Prostate gland (tissue), 2 donors: ENCODE measurements around the gene RNF149. TPM values are rescaled to one million over a fixed set of nuclear protein-coding genes. Genes with fewer than 3 reads are reported as not detected.
A peak's percentile ranks its signal among the peaks of the same experiment; 100 is the strongest.

ENCODE experiments used
- DNase-seq: peaks from one replicate; pipeline ENCODE4 v3.0.0-alpha.2; 2019; ENCODE audit warnings: low spot score
- H3K27ac ChIP-seq, 2 donors: fragments of 200-600 bp; sonication (generic); 2 replicates each; pipeline ENCODE4 v1.5.1; 2017 to 2019
- H3K27me3 ChIP-seq: fragments of 200-600 bp; sonication (generic); replicated peaks from 2 replicates; pipeline ENCODE4 v1.5.1; 2019; ENCODE audit not compliant: insufficient read depth
- H3K36me3 ChIP-seq, 2 donors: fragments of 200-600 bp; sonication (generic); 1 replicate in 1 of 2; 2 replicates in 1 of 2; pipeline versions ENCODE4 v1.5.1 to v1.8.1; 2017 to 2019
- H3K4me1 ChIP-seq: fragments of 200-600 bp; sonication (generic); replicated peaks from 2 replicates; pipeline ENCODE4 v1.5.1; 2019
- H3K4me3 ChIP-seq, 2 donors: fragments of 200-600 bp; sonication (generic); 2 replicates each; pipeline ENCODE4 v1.5.1; 2017 to 2019
- H3K9me3 ChIP-seq: fragments of 200-600 bp; sonication (generic); 2 replicates; pipeline ENCODE4 v1.5.1; 2017
- CTCF ChIP-seq, 4 experiments: fragments of 200-600 bp in 2 of 4; fragments of 450-650 bp in 2 of 4; sonication (generic) in 2 of 4; IDR thresholded peaks; 1 replicate in 3 of 4; 2 replicates in 1 of 4; pipeline ENCODE4 v1.5.1; 2016 to 2019; ENCODE audit warnings: antibody characterized with exemption in 4 of 4, mild to moderate bottlenecking in 2 of 4, moderate library complexity in 2 of 4
- POLR2A ChIP-seq: fragments of 450-650 bp; IDR thresholded peaks from one replicate; pipeline ENCODE4 v1.6.1; 2016; ENCODE audit warnings: antibody characterized with exemption, mild to moderate bottlenecking
- POLR2AphosphoS5 ChIP-seq: sonication (generic); formaldehyde crosslinking; IDR thresholded peaks from one replicate; pipeline ENCODE4 v1.6.1; 2017; ENCODE audit warnings: antibody characterized with exemption
- WGBS: methylation state at CpG from one replicate; pipeline ENCODE4 v1.1.5; 2018; 5-methylcytosine and 5-hydroxymethylcytosine counted together
- intact Hi-C: fragments of 100-400 bp; cut with DNase I; formaldehyde crosslinking; loops from one replicate; pipeline ENCODE4 v1.14.2; 2022
- total RNA-seq, 2 donors: library from RNA; depleted of rRNA; stranded (reverse); fragments of >200 nt; gene quantifications; one replicate each; pipeline ENCODE4 v1.1.0, GENCODE V29; 2016

Gene RNF149
- total RNA-seq, 2 donors from 2014 or later = 57.2 to 75.4 TPM

GRCh38 chr2:101348883-101349282, 40.4 kb upstream of the RNF149 start:
- no peak overlapping the region for H3K4me3 ChIP-seq
- H3K27me3 ChIP-seq = no peaks in the 10 kb centered on the region
- no peak for DNase-seq
- intact Hi-C loops = no loop called here
- 78% methylated on average over 1 of the region's 1 CpG for WGBS
- H3K4me1 ChIP-seq = no peaks in the 10 kb centered on the region
- no peaks in the 10 kb centered on the region for H3K9me3 ChIP-seq
- H3K36me3 ChIP-seq = no peaks in the 10 kb centered on the region
- no peak for TF ChIP-seq CTCF (IDR thresholded peaks at IDR 0.05)
- TF ChIP-seq POLR2AphosphoS5 = no peak
- TF ChIP-seq POLR2A = no peak
- no peak overlapping the region for H3K27ac ChIP-seq

GRCh38 chr2:101346909-101347308, 38.4 kb upstream of the RNF149 start:
- 98% methylated on average over 3 of the region's 3 CpGs for WGBS
- Histone ChIP-seq H3K4me3 (no peak overlapping the region), H3K27me3 (no peaks in the 10 kb centered on the region), H3K4me1 (no peaks in the 10 kb centered on the region), H3K27ac (no peak overlapping the region), H3K9me3 (no peaks in the 10 kb centered on the region), H3K36me3 (no peaks in the 10 kb centered on the region)
- TF ChIP-seq POLR2A = no peak
- TF ChIP-seq POLR2AphosphoS5 = no peak
- TF ChIP-seq CTCF (IDR thresholded peaks at IDR 0.05) = no peak
- intact Hi-C loops = no loop called here
- no peak for DNase-seq

- H3K4me1 ChIP-seq = no peaks in the 10 kb centered on the region
- no peak overlapping the region for H3K27ac ChIP-seq
- WGBS = 69% methylated on average over 5 of the region's 5 CpGs
- no peaks in the 10 kb centered on the region for H3K9me3 ChIP-seq
- H3K4me3 ChIP-seq = no peak overlapping the region
- TF ChIP-seq POLR2A (no peak), POLR2AphosphoS5 (no peak), CTCF (IDR thresholded peaks at IDR 0.05) (no peak)
- H3K36me3 ChIP-seq = no peaks in the 10 kb centered on the region
- intact Hi-C loops = no loop called here
- DNase-seq = no peak
- no peaks in the 10 kb centered on the region for H3K27me3 ChIP-seq
Measured at GRCh38 chr2:101344137-101344536, 35.6 kb upstream of the RNF149 start.

GRCh38 chr2:101342625-101343008, 34.1 kb upstream of the RNF149 start:
- Histone ChIP-seq H3K4me3 (no peak overlapping the region), H3K36me3 (no peaks in the 10 kb centered on the region), H3K27me3 (no peaks in the 10 kb centered on the region), H3K27ac (no peak overlapping the region), H3K4me1 (no peaks in the 10 kb centered on the region), H3K9me3 (no peaks in the 10 kb centered on the region)
- 91% methylated on average over 15 of the region's 15 CpGs for WGBS
- no peak for DNase-seq
- no peak for TF ChIP-seq POLR2A
- TF ChIP-seq CTCF (IDR thresholded peaks at IDR 0.05) = no peak
- intact Hi-C loops = no loop called here

- 70% methylated on average over 21 of the region's 21 CpGs for whole genome bisulfite sequencing
- Histone ChIP-seq H3K27ac (no peak overlapping the region), H3K27me3 (no peaks in the 10 kb centered on the region), H3K4me3 (no peak overlapping the region), H3K9me3 (no peaks in the 10 kb centered on the region), H3K4me1 (no peaks in the 10 kb centered on the region), H3K36me3 (no peaks in the 10 kb centered on the region)
- intact Hi-C loops = no loop called here
- DNase-seq = peak; percentile 51
- TF ChIP-seq CTCF (IDR thresholded peaks at IDR 0.05) (peak; percentile 59 to 80 (median 70)), POLR2A (no peak)
Measured at GRCh38 chr2:101341901-101342624, 33.6 kb upstream of the RNF149 start.
